Neural cell (in vitro differentiated cells): ENCODE results near the gene BBS12. TPM values are rescaled to one million over a fixed set of nuclear protein-coding genes. Genes with fewer than 3 reads are reported as not detected.

Experiments
- H2AFZ ChIP-seq: fragments of 200-600, 300-800 bp; sonication (generic), shearing (Covaris generic); 2 replicates; pipeline ENCODE4 v1.6.0; 2014; ENCODE audit warnings: low read depth, mild to moderate bottlenecking, antibody characterized with exemption, low read length, moderate library complexity
- H3F3A ChIP-seq: fragments of 200-600 bp; shearing (Covaris generic); 2 replicates; pipeline ENCODE4 v1.6.1; 2016; ENCODE audit warnings: mild to moderate bottlenecking, moderate library complexity, mixed read lengths, antibody characterized with exemption, low read length; ENCODE audit not compliant: insufficient read depth, poor library complexity, severe bottlenecking
- H3K27ac ChIP-seq: fragments of 200-600, 300-800 bp; sonication (generic), shearing (Covaris generic); 2 replicates; pipeline ENCODE4 v1.5.1; 2014; ENCODE audit warnings: mild to moderate bottlenecking, low read length, moderate library complexity
- H3K27me3 ChIP-seq: fragments of 300-800, 200-600 bp; sonication (generic), shearing (Covaris generic); 2 replicates; pipeline ENCODE4 v1.6.0; 2014; ENCODE audit warnings: mild to moderate bottlenecking, low read depth, low read length, moderate library complexity; ENCODE audit not compliant: insufficient read depth
- H3K36me3 ChIP-seq: fragments of 300-800, 200-600 bp; sonication (generic), shearing (Covaris generic); 2 replicates; pipeline ENCODE4 v1.5.1; 2014; ENCODE audit warnings: mild to moderate bottlenecking, antibody characterized with exemption, low read length, moderate library complexity; ENCODE audit not compliant: insufficient read depth
- H3K4me2 ChIP-seq: fragments of 300-800, 200-600 bp; sonication (generic), shearing (Covaris generic); 2 replicates; pipeline ENCODE4 v1.6.0; 2014; ENCODE audit warnings: mild to moderate bottlenecking, low read length
- H3K4me3 ChIP-seq: fragments of 300-800, 200-600 bp; sonication (generic), shearing (Covaris generic); 2 replicates; pipeline ENCODE4 v1.5.1; 2014; ENCODE audit warnings: mild to moderate bottlenecking, low read length, moderate library complexity
- H3K79me2 ChIP-seq: fragments of 200-600 bp; shearing (Covaris generic); replicated peaks from 2 replicates; pipeline ENCODE4 v1.6.0; 2014; ENCODE audit warnings: mild to moderate bottlenecking, low read length, moderate library complexity; ENCODE audit not compliant: insufficient read depth
- H3K9ac ChIP-seq: fragments of 300-800, 200-600 bp; sonication (generic), shearing (Covaris generic); 2 replicates; pipeline ENCODE4 v1.6.1; 2016; ENCODE audit warnings: mild to moderate bottlenecking, low read length, mixed read lengths
- H3K9me2 ChIP-seq: fragments of 200-600 bp; shearing (Covaris generic); 2 replicates; pipeline ENCODE4 v1.6.1; 2016; ENCODE audit warnings: mild to moderate bottlenecking, low read length, mixed read lengths; ENCODE audit not compliant: insufficient read depth
- H3K9me3 ChIP-seq: fragments of 200-600, 300-800 bp; sonication (generic), shearing (Covaris generic); 2 replicates; pipeline ENCODE4 v1.6.1; 2016; ENCODE audit warnings: mild to moderate bottlenecking, mixed run types, low read length, moderate library complexity, mixed read lengths
- H4K20me1 ChIP-seq: fragments of 200-600 bp; shearing (Covaris generic); 2 replicates; pipeline ENCODE4 v1.6.1; 2016; ENCODE audit warnings: mild to moderate bottlenecking, mixed run types; ENCODE audit not compliant: insufficient read depth
- EP300 ChIP-seq: fragments of 450-650 bp; conservative IDR thresholded peaks from 2 replicates; pipeline ENCODE4 v1.6.1; 2014; ENCODE audit warnings: antibody characterized with exemption, mild to moderate bottlenecking, moderate library complexity; ENCODE audit not compliant: poor library complexity, severe bottlenecking
- EZH2 ChIP-seq: fragments of 200-600, 300-800 bp; shearing (Covaris generic), sonication (generic); IDR thresholded peaks from 2 replicates; pipeline ENCODE4 v1.6.1; 2014; ENCODE audit warnings: antibody characterized with exemption, low read length, borderline replicate concordance, mild to moderate bottlenecking; ENCODE audit not compliant: insufficient read depth, poor library complexity, severe bottlenecking
- MXI1 ChIP-seq: fragments of 450-650 bp; conservative IDR thresholded peaks from 2 replicates; pipeline ENCODE4 v1.6.1; 2014; ENCODE audit warnings: antibody characterized with exemption, mild to moderate bottlenecking; ENCODE audit not compliant: poor library complexity, severe bottlenecking
- POLR2AphosphoS5 ChIP-seq: IDR thresholded peaks from 2 replicates; pipeline ENCODE4 v1.6.1; 2012
- RAD21 ChIP-seq: fragments of 450-650 bp; conservative IDR thresholded peaks from 2 replicates; pipeline ENCODE4 v1.6.1; 2014; ENCODE audit warnings: antibody characterized with exemption, mild to moderate bottlenecking, moderate library complexity
- SMC3 ChIP-seq: fragments of 450-650 bp; conservative IDR thresholded peaks from 2 replicates; pipeline ENCODE4 v1.6.1; 2014; ENCODE audit warnings: antibody characterized with exemption, mild to moderate bottlenecking, moderate library complexity; ENCODE audit not compliant: poor library complexity
- TAF1 ChIP-seq: IDR thresholded peaks from 2 replicates; pipeline ENCODE4 v1.6.1; 2012; ENCODE audit warnings: low read depth
- polyA plus RNA-seq: library from polyadenylated mRNA; depleted of rRNA; stranded (reverse); fragments of >200 nt; gene quantifications from 2 replicates; pipeline ENCODE4 v1.2.3, GENCODE V29; 2014
- TF ChIP-seq, protein P1 (sequence below): fragments of 450-650 bp; IDR thresholded peaks from 2 replicates; pipeline ENCODE4 v1.5.1; 2014; ENCODE audit warnings: antibody characterized with exemption, mild to moderate bottlenecking, moderate library complexity; ENCODE audit not compliant: poor library complexity, severe bottlenecking
- TF ChIP-seq, protein P2 (sequence below): IDR thresholded peaks from 2 replicates; pipeline ENCODE4 v1.6.1; 2012; ENCODE audit warnings: borderline replicate concordance

The BBS12 gene
- polyA plus RNA-seq, 1 donor from 2014 or later, result 3.7 TPM

DNA sequence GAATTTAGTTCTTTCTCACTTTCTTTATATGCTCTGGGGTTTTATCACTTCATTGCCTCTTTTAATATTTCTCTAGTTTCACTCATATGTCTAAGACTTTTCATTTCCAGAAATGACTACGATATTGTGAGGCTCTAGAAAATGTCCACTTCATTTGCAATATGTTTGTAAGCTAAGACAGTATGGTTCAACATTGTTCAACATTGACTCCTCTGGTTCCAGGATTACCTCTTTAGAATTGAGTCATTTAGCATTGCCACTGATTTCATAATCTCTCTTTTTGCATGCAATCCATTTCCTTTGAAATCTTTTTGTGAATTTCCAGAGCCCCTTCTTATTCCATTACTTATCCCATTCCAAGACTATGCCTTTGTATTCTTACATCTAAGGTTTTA, 32.3 kb downstream of the BBS12 start (continued):
- TF ChIP-seq, protein P1, sequence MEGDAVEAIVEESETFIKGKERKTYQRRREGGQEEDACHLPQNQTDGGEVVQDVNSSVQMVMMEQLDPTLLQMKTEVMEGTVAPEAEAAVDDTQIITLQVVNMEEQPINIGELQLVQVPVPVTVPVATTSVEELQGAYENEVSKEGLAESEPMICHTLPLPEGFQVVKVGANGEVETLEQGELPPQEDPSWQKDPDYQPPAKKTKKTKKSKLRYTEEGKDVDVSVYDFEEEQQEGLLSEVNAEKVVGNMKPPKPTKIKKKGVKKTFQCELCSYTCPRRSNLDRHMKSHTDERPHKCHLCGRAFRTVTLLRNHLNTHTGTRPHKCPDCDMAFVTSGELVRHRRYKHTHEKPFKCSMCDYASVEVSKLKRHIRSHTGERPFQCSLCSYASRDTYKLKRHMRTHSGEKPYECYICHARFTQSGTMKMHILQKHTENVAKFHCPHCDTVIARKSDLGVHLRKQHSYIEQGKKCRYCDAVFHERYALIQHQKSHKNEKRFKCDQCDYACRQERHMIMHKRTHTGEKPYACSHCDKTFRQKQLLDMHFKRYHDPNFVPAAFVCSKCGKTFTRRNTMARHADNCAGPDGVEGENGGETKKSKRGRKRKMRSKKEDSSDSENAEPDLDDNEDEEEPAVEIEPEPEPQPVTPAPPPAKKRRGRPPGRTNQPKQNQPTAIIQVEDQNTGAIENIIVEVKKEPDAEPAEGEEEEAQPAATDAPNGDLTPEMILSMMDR, result no peak

DNA sequence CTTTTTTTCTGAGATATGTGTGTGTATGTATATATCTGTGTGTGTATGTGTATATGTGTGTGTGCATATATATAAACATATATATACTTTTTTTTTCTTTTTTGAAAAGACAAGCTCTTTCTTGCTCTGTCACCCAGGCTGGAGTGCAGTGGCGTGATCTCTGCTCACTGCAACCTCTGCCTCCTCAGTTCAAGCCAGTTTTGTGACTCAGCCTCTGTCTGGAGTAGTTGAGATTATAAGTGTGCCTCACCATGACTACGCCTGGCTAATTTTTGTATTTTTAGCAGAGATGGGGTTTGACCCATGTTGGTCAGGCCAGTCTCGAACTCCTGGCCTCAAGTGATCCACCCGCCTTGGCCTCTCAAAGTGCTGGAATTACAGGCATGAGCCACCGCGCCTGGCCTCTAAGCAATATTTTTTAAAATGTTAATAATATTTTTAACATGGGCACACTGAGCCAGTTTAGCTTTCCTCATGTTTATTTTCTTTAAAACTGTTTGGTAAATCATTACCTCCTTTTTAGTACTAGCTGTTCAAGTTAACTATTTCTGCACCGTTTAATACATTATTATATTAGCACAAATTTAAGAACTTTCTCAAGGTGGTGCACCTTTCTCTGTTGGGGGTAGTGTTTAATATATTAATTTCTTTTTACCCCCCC, 33.3 kb downstream of the BBS12 start:
- H3K27me3 ChIP-seq, result no peaks in the 10 kb centered on the region
- no peak overlapping the region for H3K4me3 ChIP-seq
- H3K36me3 ChIP-seq, result no peaks in the 10 kb centered on the region
- H3K4me2 ChIP-seq, result no peak overlapping the region
- no peak overlapping the region for H2AFZ ChIP-seq
- H3K9me2 ChIP-seq, result no peaks in the 10 kb centered on the region
- TF ChIP-seq EP300 (no peak), EZH2 (no peak), POLR2AphosphoS5 (no peak), RAD21 (no peak), TAF1 (no peak), MXI1 (no peak), SMC3 (no peak)
- TF ChIP-seq, protein P1, result no peak
- TF ChIP-seq, protein P2, sequence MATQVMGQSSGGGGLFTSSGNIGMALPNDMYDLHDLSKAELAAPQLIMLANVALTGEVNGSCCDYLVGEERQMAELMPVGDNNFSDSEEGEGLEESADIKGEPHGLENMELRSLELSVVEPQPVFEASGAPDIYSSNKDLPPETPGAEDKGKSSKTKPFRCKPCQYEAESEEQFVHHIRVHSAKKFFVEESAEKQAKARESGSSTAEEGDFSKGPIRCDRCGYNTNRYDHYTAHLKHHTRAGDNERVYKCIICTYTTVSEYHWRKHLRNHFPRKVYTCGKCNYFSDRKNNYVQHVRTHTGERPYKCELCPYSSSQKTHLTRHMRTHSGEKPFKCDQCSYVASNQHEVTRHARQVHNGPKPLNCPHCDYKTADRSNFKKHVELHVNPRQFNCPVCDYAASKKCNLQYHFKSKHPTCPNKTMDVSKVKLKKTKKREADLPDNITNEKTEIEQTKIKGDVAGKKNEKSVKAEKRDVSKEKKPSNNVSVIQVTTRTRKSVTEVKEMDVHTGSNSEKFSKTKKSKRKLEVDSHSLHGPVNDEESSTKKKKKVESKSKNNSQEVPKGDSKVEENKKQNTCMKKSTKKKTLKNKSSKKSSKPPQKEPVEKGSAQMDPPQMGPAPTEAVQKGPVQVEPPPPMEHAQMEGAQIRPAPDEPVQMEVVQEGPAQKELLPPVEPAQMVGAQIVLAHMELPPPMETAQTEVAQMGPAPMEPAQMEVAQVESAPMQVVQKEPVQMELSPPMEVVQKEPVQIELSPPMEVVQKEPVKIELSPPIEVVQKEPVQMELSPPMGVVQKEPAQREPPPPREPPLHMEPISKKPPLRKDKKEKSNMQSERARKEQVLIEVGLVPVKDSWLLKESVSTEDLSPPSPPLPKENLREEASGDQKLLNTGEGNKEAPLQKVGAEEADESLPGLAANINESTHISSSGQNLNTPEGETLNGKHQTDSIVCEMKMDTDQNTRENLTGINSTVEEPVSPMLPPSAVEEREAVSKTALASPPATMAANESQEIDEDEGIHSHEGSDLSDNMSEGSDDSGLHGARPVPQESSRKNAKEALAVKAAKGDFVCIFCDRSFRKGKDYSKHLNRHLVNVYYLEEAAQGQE, result no peak
- H4K20me1 ChIP-seq, result no peaks in the 10 kb centered on the region
- H3F3A ChIP-seq, result no peaks in the 10 kb centered on the region
- H3K9me3 ChIP-seq, result no peaks in the 10 kb centered on the region
- H3K79me2 ChIP-seq, result no peaks in the 10 kb centered on the region
- H3K9ac ChIP-seq, result no peak overlapping the region
- no peak overlapping the region for H3K27ac ChIP-seq

DNA sequence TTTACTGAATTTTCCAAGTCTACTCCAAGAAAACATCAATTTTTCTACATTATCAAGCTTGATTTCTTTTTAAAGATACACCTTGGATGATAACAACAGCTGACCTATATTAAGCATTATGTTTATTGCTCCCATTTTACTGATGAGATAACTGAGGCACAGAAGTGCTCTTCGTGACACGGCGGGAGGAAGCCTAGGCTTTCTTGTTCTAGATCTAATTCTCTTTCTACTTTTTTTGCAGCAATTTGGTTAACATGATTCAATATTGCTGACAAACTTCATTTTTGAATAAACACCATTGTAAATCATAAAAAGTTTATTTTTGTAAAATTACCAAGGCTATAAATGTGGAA, 33.8 kb downstream of the BBS12 start:
- no peaks in the 10 kb centered on the region for H3K9me3 ChIP-seq
- TF ChIP-seq, protein P2, result no peak
- TF ChIP-seq, protein P1, result no peak
- TF ChIP-seq RAD21 (no peak), SMC3 (no peak), MXI1 (no peak), EP300 (no peak), TAF1 (no peak), POLR2AphosphoS5 (no peak), EZH2 (no peak)
- H4K20me1 ChIP-seq, result no peaks in the 10 kb centered on the region
- no peaks in the 10 kb centered on the region for H3K9me2 ChIP-seq
- H3K79me2 ChIP-seq, result no peaks in the 10 kb centered on the region
- no peak overlapping the region for H3K9ac ChIP-seq
- H3K27me3 ChIP-seq, result no peaks in the 10 kb centered on the region
- no peaks in the 10 kb centered on the region for H3F3A ChIP-seq
- no peak overlapping the region for H3K4me3 ChIP-seq
- no peaks in the 10 kb centered on the region for H3K36me3 ChIP-seq
- no peak overlapping the region for H3K4me2 ChIP-seq
- no peak overlapping the region for H2AFZ ChIP-seq
- no peak overlapping the region for H3K27ac ChIP-seq
